WTC11 (cell line): ENCODE measurements around the gene NKPD1. TPM values are rescaled to one million over a fixed set of nuclear protein-coding genes. Genes with fewer than 3 reads are reported as not detected.
"Not testable (repeated sequence)": the region's sequence is repeated elsewhere in the genome, so short reads cannot be mapped to it uniquely, and the experiment has no call there.

Experiments used
- ATAC-seq: fragments of 200-7000 bp; cut with Tn5 transposase; 2 replicates; pipeline ENCODE4 v1.10.0; 2021; ENCODE audit warnings: mild to moderate bottlenecking, moderate library complexity
- CTCF ChIA-PET: fragments of 300-600 bp; sonication (Branson Sonifier 250); formaldehyde crosslinking; loops from one replicate; lab custom pipeline; 2021; ENCODE audit warnings: antibody characterized with exemption; lab: Charles Lee
- POLR2A ChIA-PET: fragments of 350-600 bp; sonication (Branson Sonifier 250); formaldehyde crosslinking; loops from one replicate; lab custom pipeline; 2021; ENCODE audit warnings: antibody characterized with exemption; lab: Charles Lee
- DNase-seq: peaks from one replicate; pipeline ENCODE4 v3.0.0; 2021; ENCODE audit warnings: low spot score
- H3K27ac Mint-ChIP-seq: 2 replicates; pipeline ENCODE4 v1.8.0; 2021; ENCODE audit warnings: mixed read lengths
- H3K27me3 Mint-ChIP-seq: 2 replicates; pipeline ENCODE4 v1.8.0; 2021; ENCODE audit warnings: low read depth, mild to moderate bottlenecking, moderate library complexity, mixed read lengths
- H3K36me3 Mint-ChIP-seq: 2 replicates; pipeline ENCODE4 v1.8.0; 2021; ENCODE audit warnings: mixed read lengths
- H3K4me1 Mint-ChIP-seq: 2 replicates; pipeline ENCODE4 v1.8.0; 2022; ENCODE audit warnings: mixed read lengths
- H3K4me3 Mint-ChIP-seq: 2 replicates; pipeline ENCODE4 v1.8.0; 2021; ENCODE audit warnings: mild to moderate bottlenecking, moderate library complexity, mixed read lengths
- H3K9me3 Mint-ChIP-seq: 2 replicates; pipeline ENCODE4 v1.8.0; 2021; ENCODE audit warnings: mixed read lengths
- CBFB ChIP-seq: sonication (generic); formaldehyde crosslinking; IDR thresholded peaks from 2 replicates; pipeline ENCODE4 v1.8.1; 2022; ENCODE audit warnings: mild to moderate bottlenecking, low read depth, missing genetic modification reagents
- E2F1 ChIP-seq: sonication (generic); formaldehyde crosslinking; IDR thresholded peaks from 2 replicates; pipeline ENCODE4 v1.8.0; 2022; ENCODE audit warnings: mild to moderate bottlenecking, missing genetic modification reagents
- EMX1 ChIP-seq: fragments of 250-450 bp; sonication (Bioruptor Pico); IDR thresholded peaks from 2 replicates; pipeline ENCODE4 v1.8.0; 2021; ENCODE audit warnings: mild to moderate bottlenecking
- FOXJ3 ChIP-seq: sonication (generic); formaldehyde crosslinking; IDR thresholded peaks from 2 replicates; pipeline ENCODE4 v1.9.0; 2021; ENCODE audit warnings: missing genetic modification reagents, mild to moderate bottlenecking, borderline replicate concordance
- FOXP4 ChIP-seq: sonication (generic); formaldehyde crosslinking; IDR thresholded peaks from 2 replicates; pipeline ENCODE4 v1.8.0; 2022; ENCODE audit warnings: mild to moderate bottlenecking, missing genetic modification reagents
- NFYB ChIP-seq: sonication (generic); formaldehyde crosslinking; conservative IDR thresholded peaks from 2 replicates; pipeline ENCODE4 v1.8.0; 2022; ENCODE audit warnings: low read depth, missing genetic modification reagents
- NR1H2 ChIP-seq: sonication (generic); formaldehyde crosslinking; IDR thresholded peaks from 2 replicates; pipeline ENCODE4 v1.9.0; 2021; ENCODE audit warnings: mild to moderate bottlenecking, moderate library complexity, missing genetic modification reagents
- RELA ChIP-seq: sonication (generic); formaldehyde crosslinking; IDR thresholded peaks from 2 replicates; pipeline ENCODE4 v1.8.1; 2022; ENCODE audit warnings: missing genetic modification reagents, mild to moderate bottlenecking, borderline replicate concordance
- SMAD4 ChIP-seq: sonication (generic); formaldehyde crosslinking; IDR thresholded peaks from 2 replicates; pipeline ENCODE4 v1.8.0; 2022; ENCODE audit warnings: mild to moderate bottlenecking, missing genetic modification reagents
- SOX15 ChIP-seq: fragments of 250-450 bp; sonication (Bioruptor Pico); IDR thresholded peaks from 2 replicates; pipeline ENCODE4 v1.9.0; 2021; ENCODE audit warnings: mild to moderate bottlenecking
- ZNF232 ChIP-seq: sonication (generic); formaldehyde crosslinking; IDR thresholded peaks from 2 replicates; pipeline ENCODE4 v1.8.0; 2022; ENCODE audit warnings: mild to moderate bottlenecking, missing genetic modification reagents
- ZNF317 ChIP-seq: sonication (generic); formaldehyde crosslinking; IDR thresholded peaks from 2 replicates; pipeline ENCODE4 v1.8.1; 2023; ENCODE audit warnings: low read depth, mild to moderate bottlenecking, moderate library complexity, missing genetic modification reagents, borderline replicate concordance
- ZNF416 ChIP-seq: fragments of 250-450 bp; sonication (Bioruptor Pico); IDR thresholded peaks from 2 replicates; pipeline ENCODE4 v1.9.0; 2021; ENCODE audit warnings: mild to moderate bottlenecking, inconsistent platforms
- ZNF512 ChIP-seq: sonication (generic); formaldehyde crosslinking; IDR thresholded peaks from 2 replicates; pipeline ENCODE4 v1.8.1; 2022; ENCODE audit warnings: missing genetic modification reagents, borderline replicate concordance
- total RNA-seq: library from RNA; stranded (reverse); gene quantifications from 3 replicates; pipeline ENCODE4 v1.2.3, GENCODE V29; 2021

Gene NKPD1
- total RNA-seq, 1 experiment from 2014 or later: 0.57 TPM

GRCh38 chr19:45119582-45119981, 41.2 kb downstream of the NKPD1 start:
- Mint-ChIP-seq H3K27me3 (no peaks in the 10 kb centered on the region), H3K4me1 (peaks cover 10% of the 10 kb centered on the region; the same call in 1 of the 2 replicates)

GRCh38 chr19:45118591-45119355, 42.0 kb downstream of the NKPD1 start:
- CTCF ChIA-PET: interaction anchor here (0.7 to 1.8 kb wide), 5 partner anchors 7 to 395 kb away, joined by 3 to 9 read pairs (median 3); no protein-coding TSS in a partner anchor
- not testable (repeated sequence) for H3K27me3 Mint-ChIP-seq, H3K36me3 Mint-ChIP-seq, DNase-seq, H3K9me3 Mint-ChIP-seq, H3K4me1 Mint-ChIP-seq, H3K4me3 Mint-ChIP-seq, H3K27ac Mint-ChIP-seq, ATAC-seq
- POLR2A ChIA-PET: interaction anchor here (0.5 to 0.7 kb wide), 2 partner anchors 26 to 60 kb away, joined by 3 to 4 read pairs; partner anchors contain the start of genes BLOC1S3 and PPP1R37

More at GRCh38 chr19:45119582-45119981, 41.2 kb downstream of the NKPD1 start:
- no peak for TF ChIP-seq NFYB (CRISPR knock-in tag)
- TF ChIP-seq ZNF317 (CRISPR knock-in tag): no peak
- no peak for TF ChIP-seq CBFB
- TF ChIP-seq SOX15 (CRISPR knock-in tag): no peak
- no peak for TF ChIP-seq ZNF232 (CRISPR knock-in tag)
- TF ChIP-seq RELA (CRISPR knock-in tag): no peak
- TF ChIP-seq ZNF512 (CRISPR knock-in tag): no peak
- TF ChIP-seq NR1H2 (CRISPR knock-in tag): no peak
- TF ChIP-seq SMAD4 (CRISPR knock-in tag): no peak
- TF ChIP-seq E2F1: no peak
- no peak for TF ChIP-seq FOXP4
- no peak for TF ChIP-seq EMX1 (CRISPR knock-in tag)
- no peak for TF ChIP-seq FOXJ3
- no peak for TF ChIP-seq ZNF416 (CRISPR knock-in tag)
- TF ChIP-seq, all 79 proteins: peak for 0
- DNase-seq (no peak), ATAC-seq (no peak)
- Mint-ChIP-seq H3K27ac (no peak overlapping the region), H3K9me3 (no peaks in the 10 kb centered on the region), H3K36me3 (no peaks in the 10 kb centered on the region), H3K4me3 (no peak overlapping the region)
- CTCF ChIA-PET: interaction anchor here (1.5 kb wide), 1 partner anchor 27 kb away, joined by 3 read pairs; no protein-coding TSS in a partner anchor
- POLR2A ChIA-PET: interaction anchor here (0.7 kb wide), 2 partner anchors 12 to 59 kb away, joined by 4 read pairs; partner anchors contain the start of gene BLOC1S3

GRCh38 chr19:45118106-45118505, 42.7 kb downstream of the NKPD1 start:
- Mint-ChIP-seq H3K27me3 (no peaks in the 10 kb centered on the region), H3K27ac (no peak overlapping the region), H3K36me3 (no peaks in the 10 kb centered on the region), H3K4me1 (peaks cover 7% of the 10 kb centered on the region; the same call in 1 of the 2 replicates), H3K9me3 (no peaks in the 10 kb centered on the region), H3K4me3 (no peak overlapping the region)
- CTCF ChIA-PET: interaction anchor here (0.7 to 1.9 kb wide), 5 partner anchors 8 to 394 kb away, joined by 3 to 9 read pairs (median 6); partner anchors contain the start of gene PPP1R37
- no peak for TF ChIP-seq NR1H2 (CRISPR knock-in tag)
- ATAC-seq (no peak), DNase-seq (no peak)
- POLR2A ChIA-PET: no interaction called here
